GM18861 (cell line): Measurements from ENCODE around the gene CASQ2.

Source experiments
- ATAC-seq: cut with Tn5 transposase; IDR thresholded peaks from one replicate; pipeline ENCODE4 v1.9.1; 2021; ENCODE audit not compliant: unreplicated experiment

The CASQ2 gene

GRCh38 chr1:115768549-115768948 is at the start of gene CASQ2:
Gene CASQ2, minus strand, starts transcription at chr1:115768714. Its CDS starts 173 bp downstream, at chr1:115768541.
- no peak for ATAC-seq

- ATAC-seq, result no peak
Observed at GRCh38 chr1:115815694-115816093, 47.2 kb upstream of the CASQ2 start.

- no peak for ATAC-seq
Observed at GRCh38 chr1:115814685-115815398, 46.3 kb upstream of the CASQ2 start.

- ATAC-seq, result no peak
Observed at GRCh38 chr1:115813727-115814126, 45.2 kb upstream of the CASQ2 start.

- ATAC-seq, result no peak
Observed at GRCh38 chr1:115811140-115811828, 42.8 kb upstream of the CASQ2 start.

GRCh38 chr1:115810609-115811008 is 42.1 kb upstream of the CASQ2 start:
- ATAC-seq, result no peak

- no peak for ATAC-seq
Observed at GRCh38 chr1:115809847-115810246, 41.3 kb upstream of the CASQ2 start.

GRCh38 chr1:115809076-115809475 is 40.6 kb upstream of the CASQ2 start:
- no peak for ATAC-seq

- ATAC-seq, result peak; percentile 51
Observed at GRCh38 chr1:115807723-115808122, 39.2 kb upstream of the CASQ2 start.

- no peak for ATAC-seq
Observed at GRCh38 chr1:115805597-115805996, 37.1 kb upstream of the CASQ2 start.

GRCh38 chr1:115802416-115802815 is 33.9 kb upstream of the CASQ2 start:
- ATAC-seq, result no peak

GRCh38 chr1:115797486-115797885 is 29.0 kb upstream of the CASQ2 start:
- ATAC-seq, result no peak

GRCh38 chr1:115796897-115797296 is 28.4 kb upstream of the CASQ2 start:
- no peak for ATAC-seq

GRCh38 chr1:115796036-115796435 is 27.5 kb upstream of the CASQ2 start:
- no peak for ATAC-seq

GRCh38 chr1:115794976-115795639 is 26.6 kb upstream of the CASQ2 start:
- no peak for ATAC-seq

- ATAC-seq, result no peak
Observed at GRCh38 chr1:115793162-115793561, 24.6 kb upstream of the CASQ2 start.

- ATAC-seq, result no peak
Observed at GRCh38 chr1:115791816-115792215, 23.3 kb upstream of the CASQ2 start.

- no peak for ATAC-seq
Observed at GRCh38 chr1:115790846-115791245, 22.3 kb upstream of the CASQ2 start.

GRCh38 chr1:115790356-115790755 is 21.8 kb upstream of the CASQ2 start:
- no peak for ATAC-seq

- no peak for ATAC-seq
Observed at GRCh38 chr1:115783311-115783710, 14.8 kb upstream of the CASQ2 start.

GRCh38 chr1:115782571-115783281 is 14.2 kb upstream of the CASQ2 start:
- no peak for ATAC-seq
